BE2C (cell line): ENCODE measurements around the gene PPM1L.

ENCODE experiments used
- DNase-seq: peaks from one replicate; pipeline ENCODE4 v3.0.0-alpha.2; 2020
- H3K27me3 ChIP-seq: fragments of 250-450 bp; sonication (Bioruptor Pico); 2 replicates; pipeline ENCODE4 v1.5.1; 2020; ENCODE audit warnings: mild to moderate bottlenecking
- H3K36me3 ChIP-seq: fragments of 250-450 bp; sonication (Bioruptor Pico); 2 replicates; pipeline ENCODE4 v1.5.1; 2020; ENCODE audit warnings: mild to moderate bottlenecking
- H3K4me1 ChIP-seq: fragments of 250-450 bp; sonication (Bioruptor Pico); 2 replicates; pipeline ENCODE4 v1.5.1; 2020
- H3K4me3 ChIP-seq: 2 replicates; pipeline ENCODE4 v1.5.1; 2011; ENCODE audit warnings: low read depth, low read length
- H3K9me3 ChIP-seq: fragments of 250-450 bp; sonication (Bioruptor Pico); 2 replicates; pipeline ENCODE4 v1.5.1; 2020
- CTCF ChIP-seq: IDR thresholded peaks from 2 replicates; pipeline ENCODE4 v1.5.1; 2012; ENCODE audit warnings: mild to moderate bottlenecking, low read depth, low read length

PPM1L gene

GRCh38 chr3:161070252-161070930 is 314.4 kb downstream of the PPM1L start:
- no peaks in the 10 kb centered on the region for H3K27me3 ChIP-seq
- H3K4me1 ChIP-seq: peaks cover 10% of the 10 kb centered on the region
- no peak for TF ChIP-seq CTCF
- no peaks in the 10 kb centered on the region for H3K9me3 ChIP-seq
- H3K4me3 ChIP-seq: no peak overlapping the region
- no peaks in the 10 kb centered on the region for H3K36me3 ChIP-seq
- peak; percentile 16 for DNase-seq

- DNase-seq: no peak
- H3K36me3 ChIP-seq: no peaks in the 10 kb centered on the region
- TF ChIP-seq CTCF: no peak
- H3K27me3 ChIP-seq: no peaks in the 10 kb centered on the region
- no peak overlapping the region for H3K4me3 ChIP-seq
- H3K9me3 ChIP-seq: no peaks in the 10 kb centered on the region
- peaks cover 10% of the 10 kb centered on the region for H3K4me1 ChIP-seq
These were observed 315.1 kb downstream of the PPM1L start for GRCh38 chr3:161070980-161071663.

GRCh38 chr3:161072211-161072621 is 316.2 kb downstream of the PPM1L start:
- Histone ChIP-seq H3K9me3 (no peaks in the 10 kb centered on the region), H3K4me1 (peaks cover 10% of the 10 kb centered on the region), H3K4me3 (no peak overlapping the region), H3K27me3 (no peaks in the 10 kb centered on the region), H3K36me3 (no peaks in the 10 kb centered on the region)
- no peak for TF ChIP-seq CTCF
- DNase-seq: no peak

- Histone ChIP-seq H3K9me3 (no peaks in the 10 kb centered on the region), H3K36me3 (no peaks in the 10 kb centered on the region), H3K4me1 (peaks cover 10% of the 10 kb centered on the region), H3K4me3 (no peak overlapping the region), H3K27me3 (no peaks in the 10 kb centered on the region)
- no peak for TF ChIP-seq CTCF
- no peak for DNase-seq
These were observed 316.7 kb downstream of the PPM1L start for GRCh38 chr3:161072751-161073150.

GRCh38 chr3:161073181-161073580 is 317.1 kb downstream of the PPM1L start:
- no peak for DNase-seq
- H3K4me3 ChIP-seq: no peak overlapping the region
- no peak for TF ChIP-seq CTCF
- no peaks in the 10 kb centered on the region for H3K9me3 ChIP-seq
- no peaks in the 10 kb centered on the region for H3K27me3 ChIP-seq
- peaks cover 10% of the 10 kb centered on the region for H3K4me1 ChIP-seq
- no peaks in the 10 kb centered on the region for H3K36me3 ChIP-seq

- no peak for DNase-seq
- Histone ChIP-seq H3K4me1 (no peaks in the 10 kb centered on the region), H3K4me3 (no peak overlapping the region), H3K36me3 (peaks cover 10% of the 10 kb centered on the region), H3K9me3 (no peaks in the 10 kb centered on the region), H3K27me3 (no peaks in the 10 kb centered on the region)
- no peak for TF ChIP-seq CTCF
These were observed 325.6 kb downstream of the PPM1L start for GRCh38 chr3:161081633-161082032.
